ES-I3 (cell line): Measurements from ENCODE around the gene TREML4.
"Not testable (repeated sequence)": the region's sequence is repeated elsewhere in the genome, so short reads cannot be mapped to it uniquely, and the experiment has no call there.

ENCODE experiments used
- H3K36me3 ChIP-seq: 2 replicates; pipeline ENCODE4 v1.6.1; 2013; ENCODE audit warnings: mild to moderate bottlenecking, low read length, control low read depth, moderate library complexity; ENCODE audit not compliant: insufficient read depth
- H3K4me1 ChIP-seq: 2 replicates; pipeline ENCODE4 v1.6.1; 2013; ENCODE audit warnings: mild to moderate bottlenecking, control low read depth, low read length; ENCODE audit not compliant: insufficient read depth
- H3K9ac ChIP-seq: 2 replicates; pipeline ENCODE4 v1.6.1; 2013; ENCODE audit warnings: low read depth, mild to moderate bottlenecking, low read length, moderate library complexity
- H3K9me3 ChIP-seq: 2 replicates; pipeline ENCODE4 v1.6.1; 2013; ENCODE audit warnings: mild to moderate bottlenecking, low read length, moderate library complexity; ENCODE audit not compliant: control insufficient read depth, insufficient read depth

TREML4 gene, protein sequence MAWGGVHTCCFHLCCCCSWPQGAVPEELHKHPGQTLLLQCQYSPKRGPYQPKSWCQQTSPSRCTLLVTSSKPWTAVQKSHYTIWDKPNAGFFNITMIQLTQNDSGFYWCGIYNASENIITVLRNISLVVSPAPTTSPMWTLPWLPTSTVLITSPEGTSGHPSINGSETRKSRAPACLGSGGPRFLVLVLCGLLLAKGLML

GRCh38 chr6:41228096-41228495, at the start of gene TREML4:
Gene TREML4, plus strand, starts transcription at chr6:41228349. Its CDS starts 79 bp downstream, at chr6:41228428.
- Histone ChIP-seq H3K9ac (no peak within 1 kb of the TSS), H3K36me3 (no peaks in the 10 kb centered on the region), H3K9me3 (no peaks in the 10 kb centered on the region), H3K4me1 (no peaks in the 10 kb centered on the region)

DNA sequence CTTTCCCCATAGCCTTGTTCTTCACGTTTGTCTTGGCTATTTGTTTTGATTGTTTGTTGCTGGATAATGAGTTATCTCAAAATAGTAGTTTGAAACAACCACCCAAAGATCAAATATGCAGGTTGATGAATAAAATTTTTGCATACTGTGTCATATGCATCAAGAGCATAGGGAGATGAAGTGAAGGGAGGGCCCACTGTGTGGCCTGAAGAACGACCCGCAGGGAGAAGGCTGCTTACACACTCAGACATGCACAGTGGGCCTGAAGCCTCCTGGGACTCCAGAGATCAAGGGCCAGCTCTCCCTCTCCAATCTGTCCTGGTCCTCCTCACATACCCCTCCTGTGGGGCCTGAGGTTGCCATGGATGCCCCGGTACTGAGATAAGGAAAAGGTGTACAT, 49.0 kb upstream of the TREML4 start:
- Histone ChIP-seq H3K9me3 (no peaks in the 10 kb centered on the region), H3K4me1 (no peaks in the 10 kb centered on the region), H3K36me3 (no peaks in the 10 kb centered on the region), H3K9ac (no peak overlapping the region)

- H3K9me3 ChIP-seq, result no peaks in the 10 kb centered on the region
- H3K9ac ChIP-seq, result no peak overlapping the region
- H3K4me1 ChIP-seq, result no peaks in the 10 kb centered on the region
- H3K36me3 ChIP-seq, result no peaks in the 10 kb centered on the region
These were observed 46.6 kb upstream of the TREML4 start for GRCh38 chr6:41181566-41181965.

- Histone ChIP-seq H3K9me3 (no peaks in the 10 kb centered on the region), H3K9ac (no peak overlapping the region), H3K36me3 (no peaks in the 10 kb centered on the region), H3K4me1 (no peaks in the 10 kb centered on the region)
These were observed 45.8 kb upstream of the TREML4 start for GRCh38 chr6:41182069-41183034.

GRCh38 chr6:41184761-41185160, 43.4 kb upstream of the TREML4 start:
- Histone ChIP-seq H3K36me3 (no peaks in the 10 kb centered on the region), H3K9ac (no peak overlapping the region), H3K4me1 (no peaks in the 10 kb centered on the region), H3K9me3 (peaks cover 6% of the 10 kb centered on the region)

DNA sequence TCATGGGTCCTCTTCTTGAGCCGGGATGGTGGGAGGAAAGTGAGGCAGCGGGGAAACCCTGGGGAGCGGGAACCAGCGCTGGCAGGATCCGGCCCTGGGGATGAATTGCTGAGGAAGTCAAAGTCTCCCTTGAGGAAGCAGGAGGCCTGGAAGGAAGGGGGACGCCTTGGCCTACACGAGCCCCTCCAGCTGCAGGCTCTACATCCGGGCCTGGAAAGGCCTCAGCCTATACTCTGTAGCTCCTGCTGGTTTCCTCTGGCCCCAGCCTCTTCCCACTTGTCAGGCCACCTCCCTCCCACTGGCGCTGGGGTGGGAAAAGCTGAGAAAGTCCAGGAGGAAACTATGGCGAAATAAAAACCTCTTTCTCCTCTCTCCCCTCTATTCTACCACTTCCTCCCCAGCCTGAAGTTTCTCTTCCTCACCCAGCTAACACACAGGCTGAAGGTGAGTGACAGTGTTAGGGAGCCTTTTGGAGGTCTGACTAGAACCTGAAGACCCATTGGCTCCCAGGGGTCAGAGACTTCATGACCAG, 42.1 kb upstream of the TREML4 start:
- Histone ChIP-seq H3K36me3 (no peaks in the 10 kb centered on the region), H3K4me1 (no peaks in the 10 kb centered on the region), H3K9ac (no peak overlapping the region), H3K9me3 (peaks cover 9% of the 10 kb centered on the region)

- no peaks in the 10 kb centered on the region for H3K4me1 ChIP-seq
- H3K9me3 ChIP-seq, result peaks cover 9% of the 10 kb centered on the region
- no peak overlapping the region for H3K9ac ChIP-seq
- H3K36me3 ChIP-seq, result no peaks in the 10 kb centered on the region
These were observed 39.9 kb upstream of the TREML4 start for GRCh38 chr6:41187924-41188886.

- H3K4me1 ChIP-seq, H3K9me3 ChIP-seq, H3K9ac ChIP-seq, H3K36me3 ChIP-seq: not testable (repeated sequence)
These were observed 39.1 kb upstream of the TREML4 start for GRCh38 chr6:41189046-41189445.

GRCh38 chr6:41189967-41190366, 38.2 kb upstream of the TREML4 start:
- Histone ChIP-seq H3K9ac (no peak overlapping the region), H3K9me3 (peaks cover 9% of the 10 kb centered on the region), H3K4me1 (no peaks in the 10 kb centered on the region), H3K36me3 (no peaks in the 10 kb centered on the region)

GRCh38 chr6:41190791-41191190, 37.4 kb upstream of the TREML4 start:
- no peaks in the 10 kb centered on the region for H3K36me3 ChIP-seq
- no peak overlapping the region for H3K9ac ChIP-seq

GRCh38 chr6:41191569-41191968, 36.6 kb upstream of the TREML4 start:
- Histone ChIP-seq H3K4me1 (no peaks in the 10 kb centered on the region), H3K9me3 (peaks cover 9% of the 10 kb centered on the region), H3K9ac (no peak overlapping the region), H3K36me3 (no peaks in the 10 kb centered on the region)

More at GRCh38 chr6:41190791-41191190, 37.4 kb upstream of the TREML4 start:
- peaks cover 9% of the 10 kb centered on the region for H3K9me3 ChIP-seq
- no peaks in the 10 kb centered on the region for H3K4me1 ChIP-seq

DNA sequence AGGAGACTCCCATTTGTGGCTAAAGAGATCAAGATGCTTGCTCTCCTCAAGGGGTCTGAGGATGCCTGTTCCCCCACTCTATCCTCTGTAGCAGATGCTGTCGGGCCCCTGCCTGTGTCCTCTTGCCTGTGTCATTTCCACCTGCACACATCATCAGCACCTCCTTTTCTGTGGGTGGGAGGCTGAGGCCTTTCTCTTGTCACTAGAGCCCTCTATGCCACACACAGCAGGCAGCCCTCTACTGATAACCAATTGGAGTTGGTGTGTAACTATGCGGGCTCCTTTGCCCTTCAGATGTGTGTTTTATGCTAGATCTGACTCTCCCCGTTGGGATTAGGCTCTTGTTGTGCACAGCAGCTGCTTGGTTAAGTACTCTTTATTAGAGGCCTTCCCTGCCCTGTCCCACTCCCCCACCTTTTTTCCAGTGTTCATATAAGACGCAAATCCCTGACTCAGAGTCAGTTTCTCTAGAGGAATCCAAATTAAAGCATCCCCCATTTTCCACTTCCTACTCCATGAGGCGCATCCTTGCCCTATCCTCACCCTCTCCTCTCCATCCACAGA, 34.9 kb upstream of the TREML4 start:
- no peaks in the 10 kb centered on the region for H3K36me3 ChIP-seq
- H3K9me3 ChIP-seq, result peaks cover 9% of the 10 kb centered on the region
- no peaks in the 10 kb centered on the region for H3K4me1 ChIP-seq
- H3K9ac ChIP-seq, result no peak overlapping the region

DNA sequence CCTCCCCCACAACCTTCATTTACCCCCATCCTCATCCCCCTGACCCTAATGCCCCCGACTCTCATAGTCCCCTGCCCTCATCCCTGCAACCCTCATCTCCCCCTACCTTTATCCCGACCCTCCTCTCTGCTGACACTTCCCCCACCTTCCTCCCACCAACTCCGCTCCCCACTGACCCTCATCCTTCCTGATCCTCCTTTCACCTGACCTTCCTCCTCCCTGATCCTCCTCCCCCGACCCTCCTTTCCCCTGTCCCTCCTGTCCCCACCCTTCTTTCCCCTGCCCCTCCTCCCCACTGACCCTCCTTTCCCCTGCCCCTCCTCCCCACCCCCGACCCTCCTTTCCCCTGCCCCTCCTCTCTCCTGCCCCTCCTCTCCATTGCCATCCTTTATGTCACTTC, 34.3 kb upstream of the TREML4 start:
- H3K4me1 ChIP-seq, result no peaks in the 10 kb centered on the region
- peaks cover 9% of the 10 kb centered on the region for H3K9me3 ChIP-seq
- no peak overlapping the region for H3K9ac ChIP-seq
- H3K36me3 ChIP-seq, result no peaks in the 10 kb centered on the region

GRCh38 chr6:41194386-41194785, 33.8 kb upstream of the TREML4 start:
- no peaks in the 10 kb centered on the region for H3K4me1 ChIP-seq
- H3K36me3 ChIP-seq, result no peaks in the 10 kb centered on the region
- no peak overlapping the region for H3K9ac ChIP-seq
- H3K9me3 ChIP-seq, result peaks cover 6% of the 10 kb centered on the region
